A549 (cell line): ENCODE results near the gene MBD2. TPM values are rescaled to one million over a fixed set of nuclear protein-coding genes. Genes with fewer than 3 reads are reported as not detected.

ENCODE experiments used
- ATAC-seq, 2 experiments: fragments of 200-7000 bp in 1 of 2; fragments of >200 bp in 1 of 2; cut with Nextera tagmentation in 1 of 2; cut with Tn5 transposase in 1 of 2; 3 replicates each; pipeline versions ENCODE4 v1.8.0 to v1.9.1; 2018 to 2020; ENCODE audit warnings: mild to moderate bottlenecking in 1 of 2, moderate library complexity in 1 of 2
- CTCF ChIA-PET: fragments of 300-600 bp; sonication (Branson Sonifier 250); formaldehyde crosslinking; extraction: SDS; loops from one replicate; lab custom pipeline; 2021; ENCODE audit warnings: antibody characterized with exemption, inconsistent platforms; lab: Yijun Ruan, JAX
- POLR2A ChIA-PET: fragments of 350-600 bp; formaldehyde crosslinking; extraction: SDS; loops from one replicate; lab custom pipeline; 2021; ENCODE audit warnings: antibody characterized with exemption, inconsistent platforms; lab: Yijun Ruan, JAX
- DNase-seq, 2 experiments: peaks; one replicate each; pipeline versions ENCODE4 v3.0.0 to v3.0.0-alpha.2; 2011 to 2016; ENCODE audit warnings: low read depth in 1 of 2, low spot score in 1 of 2
- FAIRE-seq: peaks from 2 replicates; lab custom pipeline; 2011; peaks lifted over from hg19 to GRCh38; lab: Jason Lieb, UNC
- H3K27ac ChIP-seq, 2 experiments: fragments of >200 bp; sonication (Bioruptor Twin); formaldehyde crosslinking; 3 replicates each; pipeline ENCODE4 v1.5.1; 2016 to 2017
- H3K4me1 ChIP-seq: fragments of >200 bp; sonication (Bioruptor Twin); formaldehyde crosslinking; 3 replicates; pipeline ENCODE4 v1.6.1; 2016
- H3K4me2 ChIP-seq: fragments of >200 bp; sonication (Bioruptor Twin); formaldehyde crosslinking; 3 replicates; pipeline ENCODE4 v1.6.1; 2016
- H3K4me3 ChIP-seq: fragments of >200 bp; sonication (Bioruptor Twin); formaldehyde crosslinking; 3 replicates; pipeline ENCODE4 v1.5.1; 2016
- H3K9me3 ChIP-seq: fragments of >200 bp; sonication (Bioruptor Twin); formaldehyde crosslinking; 3 replicates; pipeline ENCODE4 v1.6.1; 2016
- BHLHE40 ChIP-seq: IDR thresholded peaks from 2 replicates; pipeline ENCODE4 v1.6.1; 2012; ENCODE audit warnings: low read depth, low read length, inconsistent platforms
- CEBPB ChIP-seq, 2 experiments: fragments of >200 bp in 1 of 2; sonication (Bioruptor Twin) in 1 of 2; formaldehyde crosslinking in 1 of 2; IDR thresholded peaks; 2 replicates each; pipeline ENCODE4 v1.6.1; 2012 to 2016
- CHD2 ChIP-seq: fragments of 150-350 bp; IDR thresholded peaks from 2 replicates; pipeline ENCODE4 v1.6.1; 2014; ENCODE audit warnings: low read length; ENCODE audit not compliant: partially characterized antibody
- CHD4 ChIP-seq: fragments of 200-600 bp; sonication (generic); IDR thresholded peaks from 2 replicates; pipeline ENCODE4 v1.6.1; 2016; ENCODE audit warnings: antibody characterized with exemption, mild to moderate bottlenecking, borderline replicate concordance
- ESRRA ChIP-seq: fragments of 150-350 bp; IDR thresholded peaks from 2 replicates; pipeline ENCODE4 v1.6.1; 2014; ENCODE audit warnings: mild to moderate bottlenecking, low read length, borderline replicate concordance
- FOSL2 ChIP-seq, 2 experiments: fragments of 450-650 bp in 1 of 2; fragments of >200 bp in 1 of 2; sonication (Bioruptor Twin) in 1 of 2; formaldehyde crosslinking; IDR thresholded peaks; 2 replicates each; pipeline versions ENCODE4 v1.5.0 to v1.6.1; 2016 to 2020; ENCODE audit warnings: mild to moderate bottlenecking in 1 of 2, moderate library complexity in 1 of 2
- GATA3 ChIP-seq: IDR thresholded peaks from 2 replicates; pipeline ENCODE4 v1.6.1; 2012; ENCODE audit warnings: borderline replicate concordance
- HDAC2 ChIP-seq: fragments of 200-600 bp; sonication (generic); IDR thresholded peaks from 2 replicates; pipeline ENCODE4 v1.6.1; 2016
- HEYL ChIP-seq: fragments of 250-450 bp; sonication (Bioruptor Pico); IDR thresholded peaks from 2 replicates; pipeline ENCODE4 v1.8.0; 2021; ENCODE audit warnings: mild to moderate bottlenecking, moderate library complexity
- HOXB5 ChIP-seq: fragments of 250-450 bp; sonication (Bioruptor Pico); IDR thresholded peaks from 2 replicates; pipeline ENCODE4 v1.5.0; 2020; ENCODE audit warnings: mild to moderate bottlenecking, moderate library complexity
- KDM1A ChIP-seq: fragments of 200-600 bp; sonication (generic); IDR thresholded peaks from 2 replicates; pipeline ENCODE4 v1.6.1; 2016; ENCODE audit warnings: low read depth, mild to moderate bottlenecking
- MAX ChIP-seq: IDR thresholded peaks from 2 replicates; pipeline ENCODE4 v1.6.1; 2012
- NFE2L2 ChIP-seq: fragments of 150-350 bp; conservative IDR thresholded peaks from 2 replicates; pipeline ENCODE4 v1.6.1; 2014; ENCODE audit warnings: low read length
- NPAS2 ChIP-seq: fragments of 250-450 bp; sonication (Bioruptor Pico); IDR thresholded peaks from 2 replicates; pipeline ENCODE4 v1.8.0; 2022; ENCODE audit warnings: mild to moderate bottlenecking, moderate library complexity, borderline replicate concordance
- PHF8 ChIP-seq: fragments of 200-600 bp; sonication (generic); IDR thresholded peaks from 2 replicates; pipeline ENCODE4 v1.6.1; 2016; ENCODE audit warnings: low read depth, mild to moderate bottlenecking, antibody characterized with exemption, moderate library complexity, borderline replicate concordance
- POLR2AphosphoS2 ChIP-seq: conservative IDR thresholded peaks from 2 replicates; pipeline ENCODE4 v1.6.1; 2012; ENCODE audit warnings: low read length, improper control_type of control experiment, inconsistent platforms
- RFX5 ChIP-seq: fragments of 450-650 bp; IDR thresholded peaks from 2 replicates; pipeline ENCODE4 v1.7.1; 2014; ENCODE audit warnings: antibody characterized with exemption, mild to moderate bottlenecking, moderate library complexity
- SREBF2 ChIP-seq: fragments of 450-650 bp; IDR thresholded peaks from 2 replicates; pipeline ENCODE4 v1.6.1; 2014; ENCODE audit warnings: mild to moderate bottlenecking, moderate library complexity
- ZC3H11A ChIP-seq: fragments of 450-650 bp; IDR thresholded peaks from 2 replicates; pipeline ENCODE4 v1.6.1; 2014; ENCODE audit warnings: antibody characterized with exemption, mild to moderate bottlenecking
- ZFP36 ChIP-seq: fragments of 450-650 bp; IDR thresholded peaks from 2 replicates; pipeline ENCODE4 v1.6.1; 2014; ENCODE audit warnings: borderline replicate concordance; ENCODE audit not compliant: partially characterized antibody
- WGBS: methylation state at CpG from one replicate; pipeline ENCODE4 v1.1.6; 2017; ENCODE audit errors: missing lambda C conversion rate; 5-methylcytosine and 5-hydroxymethylcytosine counted together
- polyA plus RNA-seq, 4 experiments: library from polyadenylated mRNA; depleted of rRNA in 3 of 4; stranded (reverse); fragments of >200 nt; fragmentation: RNase III in 1 of 4; extraction: RNeasy Plus Mini Kit Qiagen cat#74134 plus additional on column Dnase treatment in 1 of 4; gene quantifications; 2 replicates in 3 of 4; 3 replicates in 1 of 4; pipeline ENCODE4 v1.2.3, GENCODE V29; 2011 to 2017
- TF ChIP-seq, protein P1 (sequence below): fragments of >200 bp; sonication (Bioruptor Twin); formaldehyde crosslinking; IDR thresholded peaks from 2 replicates; pipeline ENCODE4 v1.6.1; 2016
- TF ChIP-seq, protein P2 (sequence below): IDR thresholded peaks from 2 replicates; pipeline ENCODE4 v1.6.1; 2012
- TF ChIP-seq, protein P3 (sequence below): IDR thresholded peaks from 2 replicates; pipeline ENCODE4 v1.6.1; 2012; ENCODE audit warnings: low read depth, borderline replicate concordance
- TF ChIP-seq, protein P4 (sequence below): fragments of 250-450 bp; sonication (Bioruptor Pico); IDR thresholded peaks from 2 replicates; pipeline ENCODE4 v1.5.0; 2020; ENCODE audit warnings: low read depth, mild to moderate bottlenecking, moderate library complexity

The MBD2 gene
- polyA plus RNA-seq, 2 of the 4 experiments (the other 2 are of a cell fraction): 43.4 to 48.2 TPM

DNA sequence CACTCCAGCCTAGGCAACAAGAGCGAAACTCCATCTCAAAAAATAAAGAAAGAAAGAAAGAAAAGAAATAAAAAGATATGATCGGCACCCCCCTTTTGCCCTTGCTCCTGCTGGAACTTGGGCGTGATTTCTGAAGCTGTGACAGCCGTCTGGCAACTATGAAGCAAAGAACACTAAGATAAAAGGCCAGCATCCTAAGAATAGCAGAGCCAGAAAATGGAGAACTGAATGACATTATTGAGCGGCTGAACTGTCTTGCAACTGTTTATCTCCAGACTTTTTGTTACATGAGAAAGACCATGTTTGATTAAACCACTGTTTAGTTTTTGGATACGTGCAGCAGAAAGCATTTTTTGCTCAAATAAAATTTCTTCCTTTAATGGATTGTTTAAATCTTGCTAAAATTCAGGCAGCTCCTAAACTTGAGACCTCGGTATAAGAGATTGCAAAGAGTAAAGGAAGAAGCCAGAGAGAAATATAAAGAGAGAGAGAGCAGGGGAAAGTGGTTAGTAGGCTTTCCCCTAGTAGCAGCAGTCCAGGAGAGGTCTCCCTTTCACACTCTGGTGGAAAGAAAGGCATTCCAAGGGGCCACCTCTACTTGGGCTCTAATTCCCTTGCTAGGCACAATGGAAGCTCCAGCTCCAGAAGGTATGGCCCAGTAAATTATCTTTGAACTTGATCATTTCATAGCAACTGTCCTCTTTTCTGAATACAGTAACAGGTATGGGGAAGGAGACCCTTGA, 8.2 kb upstream of the MBD2 start:
- H3K4me1 ChIP-seq: no peaks in the 10 kb centered on the region
- H3K27ac ChIP-seq: no peak overlapping the region
- no peak for ATAC-seq
- H3K4me3 ChIP-seq: no peak overlapping the region
- TF ChIP-seq KDM1A: no peak
- TF ChIP-seq POLR2AphosphoS2: no peak
- TF ChIP-seq, all 56 proteins: peak for 0
- 78% methylated on average over 7 of the region's 7 CpGs for WGBS
- no peak for DNase-seq
- no peaks in the 10 kb centered on the region for H3K9me3 ChIP-seq
- CTCF ChIA-PET: no interaction called here
- POLR2A ChIA-PET: no interaction called here
- FAIRE-seq: no peak
- no peak overlapping the region for H3K4me2 ChIP-seq

GRCh38 chr18:54229421-54230059, 5.1 kb upstream of the MBD2 start:
- TF ChIP-seq CEBPB (IDR thresholded peaks at IDR 0.05) (no peak), NFE2L2 (no peak), HOXB5 (CRISPR knock-in tag) (no peak)
- FAIRE-seq (no peak), ATAC-seq (no peak), DNase-seq (no peak)
- no peak overlapping the region for H3K4me3 ChIP-seq
- ChIA-PET CTCF (no interaction called here), POLR2A (no interaction called here)
- H3K9me3 ChIP-seq: no peaks in the 10 kb centered on the region
- WGBS: 76% methylated on average over 7 of the region's 7 CpGs
- no peak overlapping the region for H3K4me2 ChIP-seq
- H3K27ac ChIP-seq: no peak overlapping the region
- H3K4me1 ChIP-seq: no peaks in the 10 kb centered on the region

DNA sequence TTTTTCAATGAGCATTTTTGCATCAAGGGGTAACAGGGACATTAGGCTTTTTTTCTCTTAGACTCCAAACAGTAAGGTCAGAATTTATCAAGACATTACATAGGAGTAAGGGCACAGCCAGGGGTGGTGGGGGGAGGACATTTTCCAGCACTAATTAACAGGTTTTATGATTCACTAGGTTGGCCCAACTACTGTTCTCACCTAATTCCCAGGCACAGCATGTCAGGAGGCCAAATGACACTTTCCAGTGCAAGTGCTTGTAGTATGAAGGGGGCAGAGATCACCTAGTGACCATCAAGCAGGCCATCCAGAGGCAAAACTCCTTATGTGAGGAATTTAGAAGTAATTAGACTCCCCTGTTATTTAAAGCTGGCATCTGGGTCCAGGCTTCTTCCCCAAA, 3.9 kb upstream of the MBD2 start:
- Histone ChIP-seq H3K27ac (no peak overlapping the region), H3K9me3 (no peaks in the 10 kb centered on the region), H3K4me2 (no peak overlapping the region), H3K4me3 (no peak overlapping the region), H3K4me1 (peaks cover under 1% of the 10 kb centered on the region; the same call in 1 of the 3 replicates)
- POLR2A ChIA-PET: interaction anchor here (0.5 kb wide), 1 partner anchor 41 kb away, joined by 3 read pairs; no protein-coding TSS in a partner anchor
- no peak for DNase-seq
- CTCF ChIA-PET: interaction anchor here (1.3 kb wide), 1 partner anchor 42 kb away, joined by 3 read pairs; no protein-coding TSS in a partner anchor
- no peak for ATAC-seq
- FAIRE-seq: no peak
- TF ChIP-seq, protein P1, sequence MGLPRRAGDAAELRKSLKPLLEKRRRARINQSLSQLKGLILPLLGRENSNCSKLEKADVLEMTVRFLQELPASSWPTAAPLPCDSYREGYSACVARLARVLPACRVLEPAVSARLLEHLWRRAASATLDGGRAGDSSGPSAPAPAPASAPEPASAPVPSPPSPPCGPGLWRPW: no peak
- TF ChIP-seq SREBF2 (no peak), ZC3H11A (no peak), GATA3 (no peak), NPAS2 (no peak), CHD4 (no peak), HOXB5 (CRISPR knock-in tag) (no peak), HDAC2 (no peak), FOSL2 (IDR thresholded peaks at IDR 0.05) (no peak), FOSL2 (CRISPR knock-in tag; IDR thresholded peaks at IDR 0.05) (no peak), CHD2 (no peak), RFX5 (no peak), MAX (no peak), ESRRA (no peak), PHF8 (no peak), HEYL (CRISPR knock-in tag) (no peak), BHLHE40 (no peak), ZFP36 (no peak)
- TF ChIP-seq, protein P2, sequence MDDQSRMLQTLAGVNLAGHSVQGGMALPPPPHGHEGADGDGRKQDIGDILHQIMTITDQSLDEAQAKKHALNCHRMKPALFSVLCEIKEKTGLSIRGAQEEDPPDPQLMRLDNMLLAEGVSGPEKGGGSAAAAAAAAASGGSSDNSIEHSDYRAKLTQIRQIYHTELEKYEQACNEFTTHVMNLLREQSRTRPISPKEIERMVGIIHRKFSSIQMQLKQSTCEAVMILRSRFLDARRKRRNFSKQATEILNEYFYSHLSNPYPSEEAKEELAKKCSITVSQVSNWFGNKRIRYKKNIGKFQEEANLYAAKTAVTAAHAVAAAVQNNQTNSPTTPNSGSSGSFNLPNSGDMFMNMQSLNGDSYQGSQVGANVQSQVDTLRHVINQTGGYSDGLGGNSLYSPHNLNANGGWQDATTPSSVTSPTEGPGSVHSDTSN: no peak
- TF ChIP-seq, protein P3, sequence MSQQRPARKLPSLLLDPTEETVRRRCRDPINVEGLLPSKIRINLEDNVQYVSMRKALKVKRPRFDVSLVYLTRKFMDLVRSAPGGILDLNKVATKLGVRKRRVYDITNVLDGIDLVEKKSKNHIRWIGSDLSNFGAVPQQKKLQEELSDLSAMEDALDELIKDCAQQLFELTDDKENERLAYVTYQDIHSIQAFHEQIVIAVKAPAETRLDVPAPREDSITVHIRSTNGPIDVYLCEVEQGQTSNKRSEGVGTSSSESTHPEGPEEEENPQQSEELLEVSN: no peak
- TF ChIP-seq, protein P4, sequence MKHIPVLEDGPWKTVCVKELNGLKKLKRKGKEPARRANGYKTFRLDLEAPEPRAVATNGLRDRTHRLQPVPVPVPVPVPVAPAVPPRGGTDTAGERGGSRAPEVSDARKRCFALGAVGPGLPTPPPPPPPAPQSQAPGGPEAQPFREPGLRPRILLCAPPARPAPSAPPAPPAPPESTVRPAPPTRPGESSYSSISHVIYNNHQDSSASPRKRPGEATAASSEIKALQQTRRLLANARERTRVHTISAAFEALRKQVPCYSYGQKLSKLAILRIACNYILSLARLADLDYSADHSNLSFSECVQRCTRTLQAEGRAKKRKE (CRISPR knock-in tag): no peak
